ENCODE measurements around the gene TPTE.
"Not testable (repeated sequence)": the region's sequence is repeated elsewhere in the genome, so short reads cannot be mapped to it uniquely, and the experiment has no call there.

GRCh38 chr21:10614285-10614684, 92.9 kb downstream of the TPTE start:
- TF ChIP-seq CTCF (IDR thresholded peaks at IDR 0.05); ZFX (IDR thresholded peaks at IDR 0.05; ENCODE audit: borderline replicate concordance): not testable (repeated sequence)
